ENCODE results near the gene ACTA1.

ACTA1 gene

DNA sequence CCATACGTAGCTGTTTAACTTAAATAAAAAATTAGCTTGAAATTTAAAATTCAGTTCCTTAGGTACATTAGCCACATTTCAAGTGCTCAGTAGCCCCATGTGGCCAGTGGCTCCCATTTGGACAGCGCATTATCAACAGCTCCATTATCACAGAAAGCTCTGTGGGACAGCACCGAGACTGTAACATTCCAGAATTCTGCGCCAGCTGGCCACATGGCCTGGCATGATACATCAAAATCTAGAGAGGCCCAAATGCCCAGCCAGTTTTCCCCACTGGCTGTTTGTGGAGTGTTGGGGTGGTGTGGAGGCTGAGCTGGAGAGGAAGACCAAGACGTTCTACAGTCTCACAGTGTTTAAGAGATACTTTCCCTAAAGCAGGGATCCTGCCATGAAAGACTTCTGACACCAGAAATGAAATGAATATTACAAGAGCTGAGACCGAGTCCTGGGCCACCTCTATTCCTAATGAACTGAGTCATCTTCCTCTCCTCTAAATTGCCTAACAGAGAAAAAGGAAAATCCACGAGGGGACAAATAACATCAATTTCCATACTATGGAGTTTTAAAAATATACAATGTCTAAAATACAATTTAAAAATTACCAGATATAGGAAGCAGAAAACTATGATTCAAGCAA, 27.3 kb upstream of the ACTA1 start:
- H3K27ac ChIP-seq: no peak overlapping the region
- no peak overlapping the region for H3K4me3 ChIP-seq (ENCODE audit: low read depth, low read length)
- no peak for DNase-seq
- H3K27me3 ChIP-seq (replicated peaks): no peaks in the 10 kb centered on the region
- in situ Hi-C loops (cut with HindIII; ENCODE audit: low pct_ligation_motif_present, low sequenced_read_pairs): loop anchor here (25.0 kb wide), 1 partner anchor 199 kb away; the partner anchor contains the start of gene RAB4A
- TF ChIP-seq, protein P1, sequence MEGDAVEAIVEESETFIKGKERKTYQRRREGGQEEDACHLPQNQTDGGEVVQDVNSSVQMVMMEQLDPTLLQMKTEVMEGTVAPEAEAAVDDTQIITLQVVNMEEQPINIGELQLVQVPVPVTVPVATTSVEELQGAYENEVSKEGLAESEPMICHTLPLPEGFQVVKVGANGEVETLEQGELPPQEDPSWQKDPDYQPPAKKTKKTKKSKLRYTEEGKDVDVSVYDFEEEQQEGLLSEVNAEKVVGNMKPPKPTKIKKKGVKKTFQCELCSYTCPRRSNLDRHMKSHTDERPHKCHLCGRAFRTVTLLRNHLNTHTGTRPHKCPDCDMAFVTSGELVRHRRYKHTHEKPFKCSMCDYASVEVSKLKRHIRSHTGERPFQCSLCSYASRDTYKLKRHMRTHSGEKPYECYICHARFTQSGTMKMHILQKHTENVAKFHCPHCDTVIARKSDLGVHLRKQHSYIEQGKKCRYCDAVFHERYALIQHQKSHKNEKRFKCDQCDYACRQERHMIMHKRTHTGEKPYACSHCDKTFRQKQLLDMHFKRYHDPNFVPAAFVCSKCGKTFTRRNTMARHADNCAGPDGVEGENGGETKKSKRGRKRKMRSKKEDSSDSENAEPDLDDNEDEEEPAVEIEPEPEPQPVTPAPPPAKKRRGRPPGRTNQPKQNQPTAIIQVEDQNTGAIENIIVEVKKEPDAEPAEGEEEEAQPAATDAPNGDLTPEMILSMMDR (IDR thresholded peaks at IDR 0.05; ENCODE audit: low read depth, low read length, missing control alignments): no peak
- peaks cover 45% of the 10 kb centered on the region for H3K36me3 ChIP-seq (replicated peaks)

DNA sequence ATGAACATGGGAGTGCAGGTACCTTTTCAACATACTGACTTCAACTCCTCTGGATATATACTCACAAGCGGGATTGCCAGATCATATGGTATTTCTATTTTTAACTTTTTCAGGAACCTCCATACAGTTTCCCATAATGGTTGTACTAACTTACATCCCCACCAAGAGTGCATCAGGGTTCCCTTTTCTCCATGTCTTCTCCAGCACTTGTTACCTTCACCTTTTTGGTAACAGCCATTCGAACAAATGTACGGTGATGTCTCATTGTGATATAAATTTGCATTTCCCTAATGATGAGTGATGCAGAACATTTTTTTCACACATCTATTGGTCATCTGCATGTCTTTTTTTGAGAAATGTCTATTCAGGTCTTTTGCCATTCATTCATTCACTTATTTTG, 25.9 kb upstream of the ACTA1 start:
- Histone ChIP-seq H3K4me3 (ENCODE audit: low read depth, low read length) (no peak overlapping the region), H3K27me3 (replicated peaks) (no peaks in the 10 kb centered on the region), H3K27ac (no peak overlapping the region), H3K36me3 (replicated peaks) (peaks cover 44% of the 10 kb centered on the region)
- in situ Hi-C loops (cut with HindIII; ENCODE audit: low pct_ligation_motif_present, low sequenced_read_pairs): loop anchor here (25.0 kb wide), 1 partner anchor 198 kb away; the partner anchor contains the start of gene RAB4A
- TF ChIP-seq, protein P1 (IDR thresholded peaks at IDR 0.05; ENCODE audit: low read depth, low read length, missing control alignments): no peak
- DNase-seq: no peak

DNA sequence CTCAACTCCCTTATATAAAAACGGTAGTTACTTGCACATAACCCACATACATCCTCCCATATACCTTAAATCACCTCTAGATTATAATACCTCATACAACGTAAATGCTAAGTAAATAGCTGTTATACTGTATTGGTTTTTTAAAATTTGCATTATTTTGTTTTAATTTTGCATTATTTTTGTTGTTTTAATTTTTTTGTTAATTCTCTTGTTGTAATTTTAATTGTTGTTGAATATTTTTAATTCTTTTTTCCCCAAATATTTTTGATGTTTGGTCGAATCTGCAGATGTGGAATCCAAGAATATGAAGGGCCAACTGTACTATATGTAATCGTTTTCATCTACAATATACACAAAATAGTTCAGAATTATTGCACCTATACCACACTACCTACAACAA, 23.5 kb upstream of the ACTA1 start:
- Histone ChIP-seq H3K27me3 (replicated peaks) (no peaks in the 10 kb centered on the region), H3K36me3 (replicated peaks) (peaks cover 28% of the 10 kb centered on the region), H3K4me3 (ENCODE audit: low read depth, low read length) (no peak overlapping the region), H3K27ac (no peak overlapping the region)
- TF ChIP-seq, protein P1 (IDR thresholded peaks at IDR 0.05; ENCODE audit: low read depth, low read length, missing control alignments): no peak
- DNase-seq: no peak
- in situ Hi-C loops (cut with HindIII; ENCODE audit: low pct_ligation_motif_present, low sequenced_read_pairs): loop anchor here (25.0 kb wide), 1 partner anchor 195 kb away; the partner anchor contains the start of gene RAB4A

DNA sequence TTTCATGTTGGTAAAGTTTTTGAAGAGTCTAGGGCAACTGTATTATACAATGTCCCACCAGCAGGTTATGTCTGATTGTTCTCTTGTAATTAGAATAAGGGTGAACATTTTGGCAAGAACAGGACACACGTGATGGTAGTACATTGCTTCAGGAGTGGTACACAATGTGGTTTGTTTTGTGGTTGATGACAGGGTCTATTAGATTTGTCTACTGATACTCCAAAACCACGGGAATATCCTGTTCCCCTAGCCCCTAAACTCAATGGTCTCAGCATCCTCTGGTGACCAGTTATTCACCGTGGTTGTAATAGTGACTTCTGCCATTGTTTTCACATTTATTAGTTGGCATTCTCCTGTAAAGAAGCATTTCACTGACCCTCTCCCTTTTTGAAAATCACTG, 22.1 kb upstream of the ACTA1 start:
- in situ Hi-C loops (cut with HindIII; ENCODE audit: low pct_ligation_motif_present, low sequenced_read_pairs): loop anchor here (25.0 kb wide), 1 partner anchor 194 kb away; the partner anchor contains the start of gene RAB4A

DNA sequence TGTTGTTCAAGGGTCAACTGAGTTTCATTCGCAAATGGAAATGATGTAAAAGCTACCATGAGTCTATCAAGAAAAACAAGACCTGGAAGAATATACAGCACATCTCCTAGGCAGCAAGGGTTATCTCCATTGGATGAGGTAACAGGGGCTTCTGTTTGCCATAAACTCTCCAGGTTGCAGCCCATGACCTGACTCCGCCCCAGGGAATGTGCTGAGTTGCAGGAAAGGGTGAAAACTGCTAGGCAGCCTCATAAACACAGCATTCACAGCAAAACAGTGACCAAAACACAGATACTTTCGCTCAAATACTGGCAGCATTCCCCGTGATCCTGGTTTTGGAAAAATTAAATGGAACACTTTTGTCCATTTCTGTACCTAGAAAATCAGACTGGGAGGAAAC, 20.2 kb upstream of the ACTA1 start:
- peaks cover 6% of the 10 kb centered on the region for H3K36me3 ChIP-seq (replicated peaks)
- no peaks in the 10 kb centered on the region for H3K27me3 ChIP-seq (replicated peaks)
- H3K27ac ChIP-seq: no peak overlapping the region
- in situ Hi-C loops (cut with HindIII; ENCODE audit: low pct_ligation_motif_present, low sequenced_read_pairs): loop anchor here (25.0 kb wide), 1 partner anchor 192 kb away; the partner anchor contains the start of gene RAB4A
- DNase-seq: no peak
- H3K4me3 ChIP-seq (ENCODE audit: low read depth, low read length): no peak overlapping the region
- TF ChIP-seq, protein P1 (IDR thresholded peaks at IDR 0.05; ENCODE audit: low read depth, low read length, missing control alignments): no peak

More for the DNA sequence above, 22.1 kb upstream of the ACTA1 start:
- Histone ChIP-seq H3K4me3 (ENCODE audit: low read depth, low read length) (no peak overlapping the region), H3K27me3 (replicated peaks) (no peaks in the 10 kb centered on the region), H3K36me3 (replicated peaks) (peaks cover 24% of the 10 kb centered on the region), H3K27ac (no peak overlapping the region)
- TF ChIP-seq, protein P1 (IDR thresholded peaks at IDR 0.05; ENCODE audit: low read depth, low read length, missing control alignments): no peak
- DNase-seq: no peak
